Natural killer cell treated with Interleukin-12 subunit alpha and Interleukin-12 subunit beta and Interleukin-15 and Interleukin-18, amount 100 ng/mL, for 72 hours (primary cell): ENCODE data around the gene MSI2. TPM values are rescaled to one million over a fixed set of nuclear protein-coding genes. Genes with fewer than 3 reads are reported as not detected.

Experiments
- ATAC-seq, 2 donors: fragments of 150-1000 bp; cut with Tn5 transposase in 1 of 2; sonication (Bioruptor Pico), chemical (Tn5 transposase) in 1 of 2; 2 replicates each; pipeline ENCODE4 v1.10.0; 2021
- DNase-seq: peaks from one replicate; pipeline ENCODE4 v3.0.0; 2022; ENCODE audit warnings: low spot score
- H3K27ac Mint-ChIP-seq, 2 donors: 1 replicate in 1 of 2; 2 replicates in 1 of 2; pipeline ENCODE4 v1.8.0; 2022; ENCODE audit warnings: mixed read lengths in 2 of 2, mild to moderate bottlenecking in 1 of 2, moderate library complexity in 1 of 2
- H3K27me3 Mint-ChIP-seq, 2 donors: 1 replicate in 1 of 2; 2 replicates in 1 of 2; pipeline ENCODE4 v1.8.0; 2022; ENCODE audit warnings: mixed read lengths in 2 of 2
- H3K36me3 Mint-ChIP-seq: one replicate; pipeline ENCODE4 v1.8.0; 2022; ENCODE audit warnings: mixed read lengths
- H3K4me1 Mint-ChIP-seq, 2 donors: 1 replicate in 1 of 2; 2 replicates in 1 of 2; pipeline ENCODE4 v1.8.0; 2022; ENCODE audit warnings: low read depth in 2 of 2, mixed read lengths in 2 of 2, mild to moderate bottlenecking in 1 of 2
- H3K4me3 Mint-ChIP-seq: one replicate; pipeline ENCODE4 v1.8.0; 2022; ENCODE audit warnings: mixed read lengths
- H3K9me3 Mint-ChIP-seq: 2 replicates; pipeline ENCODE4 v1.8.0; 2022; ENCODE audit warnings: mixed read lengths
- total RNA-seq, 2 donors: library from RNA; stranded (reverse); gene quantifications; one replicate each; pipeline ENCODE4 v1.2.3, GENCODE V29; 2022

MSI2 gene
- total RNA-seq, 2 donors from 2014 or later, result 51.3 to 126 TPM

DNA sequence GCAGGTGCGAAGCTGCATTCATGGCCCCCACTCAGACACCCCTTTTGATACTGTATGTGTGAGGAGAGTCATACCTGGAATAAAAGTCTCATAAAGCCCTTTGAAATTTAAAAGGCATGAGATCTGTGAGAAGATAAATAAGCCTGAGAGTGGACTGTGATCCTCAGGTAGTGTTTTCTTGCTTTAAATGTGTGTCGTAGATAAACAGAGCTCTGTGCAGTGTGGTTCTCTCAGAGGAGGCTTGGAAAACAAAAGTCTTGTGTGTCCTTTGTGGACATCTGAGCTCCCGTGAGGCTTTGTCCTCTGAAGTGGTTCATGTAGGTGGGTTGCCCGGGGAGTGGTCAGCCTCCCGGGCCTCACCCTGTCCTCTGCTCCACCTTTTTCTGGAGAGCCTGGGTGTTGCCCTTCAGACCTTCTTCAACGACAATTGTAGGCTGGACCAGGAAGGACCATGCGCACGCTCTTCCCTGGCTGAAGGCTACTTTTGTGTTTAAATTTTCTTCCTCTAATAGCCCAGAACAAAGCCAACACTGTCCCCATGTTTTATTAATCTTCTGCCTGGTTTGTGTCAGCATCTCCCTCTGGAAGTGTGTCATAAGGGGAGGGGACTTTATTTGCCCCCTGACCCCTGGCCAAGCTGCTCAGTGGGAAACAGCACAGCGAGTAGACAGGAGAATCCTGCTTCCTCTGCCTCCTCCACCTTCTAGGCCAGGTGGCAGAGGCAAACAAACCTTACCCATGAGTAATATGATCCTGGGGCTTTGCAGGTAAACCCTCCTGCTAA lies 151.2 kb downstream of the MSI2 start:
- ATAC-seq (no peak), DNase-seq (no peak)
- peak overlapping the region; percentile 30 for H3K4me3 Mint-ChIP-seq
- H3K9me3 Mint-ChIP-seq, result no peaks in the 10 kb centered on the region
- peaks cover 23 to 26% of the 10 kb centered on the region in 2 donors for H3K4me1 Mint-ChIP-seq
- no peaks in the 10 kb centered on the region for H3K27me3 Mint-ChIP-seq
- peak overlapping the region; percentile 45 to 59 for H3K27ac Mint-ChIP-seq
- H3K36me3 Mint-ChIP-seq, result peaks cover 4% of the 10 kb centered on the region

DNA sequence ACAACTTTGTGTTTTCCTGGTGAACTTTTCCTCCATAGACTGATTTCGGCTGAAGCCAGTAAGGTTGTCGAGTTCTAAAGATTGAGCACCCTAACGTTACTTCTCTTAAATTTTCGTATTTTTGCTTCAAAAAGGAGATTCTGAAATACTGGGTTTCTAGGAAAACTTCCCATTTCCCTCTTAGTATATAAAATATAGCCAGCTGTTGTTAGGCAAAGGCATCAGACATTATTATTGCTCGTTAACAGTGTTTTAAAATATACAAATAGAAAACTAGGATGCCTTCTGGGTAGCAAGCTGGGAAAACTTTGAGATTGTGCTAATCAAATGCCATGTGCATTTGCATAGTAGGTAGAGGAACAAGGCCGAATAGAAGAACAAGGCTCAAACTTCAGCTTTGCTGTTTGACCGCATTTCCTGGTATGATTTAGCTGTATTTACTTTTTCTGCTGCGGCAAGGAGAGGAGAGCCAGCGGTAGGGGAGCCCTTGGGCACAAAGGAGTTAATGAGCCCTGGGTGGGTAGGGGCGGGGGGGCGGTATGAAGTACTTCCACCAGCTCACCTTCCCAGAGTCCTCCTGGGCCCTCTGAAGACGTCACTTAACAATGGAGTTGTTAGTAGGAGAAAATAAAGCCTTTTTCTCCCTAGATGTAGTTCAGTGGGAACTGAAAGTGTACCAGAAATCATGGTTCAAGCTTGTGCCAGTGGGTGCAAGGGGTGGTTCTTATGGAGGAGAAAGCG lies 151.9 kb downstream of the MSI2 start:
- DNase-seq, result no peak
- H3K27ac Mint-ChIP-seq, result peak overlapping the region; percentile 45 to 59
- peaks cover 2% of the 10 kb centered on the region for H3K36me3 Mint-ChIP-seq
- ATAC-seq, result peak in 1 of 2 donors; percentile 73
- no peaks in the 10 kb centered on the region for H3K27me3 Mint-ChIP-seq
- H3K9me3 Mint-ChIP-seq, result no peaks in the 10 kb centered on the region
- peaks cover 23 to 24% of the 10 kb centered on the region in 2 donors for H3K4me1 Mint-ChIP-seq
- peak overlapping the region; percentile 30 for H3K4me3 Mint-ChIP-seq

DNA sequence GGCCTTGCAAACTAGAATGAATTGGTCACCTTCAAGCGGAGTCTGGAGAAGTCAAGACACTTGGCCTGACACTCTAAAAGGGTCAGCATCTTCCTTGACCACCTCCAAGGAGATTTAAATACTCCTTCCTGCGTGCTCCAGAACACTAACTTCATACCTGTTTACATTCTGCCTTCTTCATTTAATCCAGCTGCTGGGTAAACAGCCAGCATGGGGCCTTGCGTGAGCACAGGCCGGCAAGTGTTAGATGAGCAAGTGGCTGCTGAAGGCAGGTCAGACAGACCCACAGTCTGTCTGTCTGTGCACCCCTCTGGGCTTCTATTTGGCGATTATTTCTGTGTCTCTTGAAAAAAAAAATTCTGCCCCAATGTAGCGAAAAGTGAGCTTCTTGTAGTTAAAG lies 153.8 kb downstream of the MSI2 start:
- Mint-ChIP-seq H3K4me1 (peaks cover 24 to 27% of the 10 kb centered on the region in 2 donors), H3K36me3 (no peaks in the 10 kb centered on the region), H3K27me3 (no peaks in the 10 kb centered on the region), H3K9me3 (no peaks in the 10 kb centered on the region), H3K27ac (no peak overlapping the region), H3K4me3 (no peak overlapping the region)
- ATAC-seq (no peak), DNase-seq (no peak)

DNA sequence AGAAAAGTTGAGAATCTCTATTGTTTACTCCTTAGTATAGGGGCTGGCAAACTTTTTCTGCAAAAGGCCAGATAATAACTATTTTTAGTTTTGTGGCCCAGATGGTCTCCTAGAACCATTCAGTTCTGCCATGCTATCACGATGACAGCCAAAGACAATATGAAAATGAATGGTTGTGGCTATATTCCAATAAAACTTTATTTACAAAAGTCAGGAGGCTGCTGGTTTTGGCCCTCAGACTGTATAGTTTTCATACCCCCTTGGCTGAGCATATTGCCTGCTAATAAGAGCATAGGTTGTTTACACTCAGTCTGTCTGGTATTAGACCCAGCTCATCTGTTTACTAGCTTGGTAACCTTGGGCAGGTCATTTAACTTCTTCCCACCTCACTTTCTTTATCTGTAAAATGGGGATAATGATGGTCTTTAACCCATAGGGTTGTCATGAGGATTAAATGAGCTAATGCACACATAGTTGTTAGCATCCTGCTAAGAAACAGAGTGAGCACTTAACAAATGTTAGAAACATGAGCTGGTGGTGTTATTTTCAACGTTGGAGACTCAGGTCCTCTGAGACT lies 156.3 kb downstream of the MSI2 start:
- no peaks in the 10 kb centered on the region for H3K27me3 Mint-ChIP-seq
- ATAC-seq (no peak), DNase-seq (no peak)
- peaks cover 21 to 29% of the 10 kb centered on the region in 2 donors for H3K4me1 Mint-ChIP-seq
- no peak overlapping the region for H3K27ac Mint-ChIP-seq
- no peak overlapping the region for H3K4me3 Mint-ChIP-seq
- H3K9me3 Mint-ChIP-seq, result peaks cover 4% of the 10 kb centered on the region
- no peaks in the 10 kb centered on the region for H3K36me3 Mint-ChIP-seq

DNA sequence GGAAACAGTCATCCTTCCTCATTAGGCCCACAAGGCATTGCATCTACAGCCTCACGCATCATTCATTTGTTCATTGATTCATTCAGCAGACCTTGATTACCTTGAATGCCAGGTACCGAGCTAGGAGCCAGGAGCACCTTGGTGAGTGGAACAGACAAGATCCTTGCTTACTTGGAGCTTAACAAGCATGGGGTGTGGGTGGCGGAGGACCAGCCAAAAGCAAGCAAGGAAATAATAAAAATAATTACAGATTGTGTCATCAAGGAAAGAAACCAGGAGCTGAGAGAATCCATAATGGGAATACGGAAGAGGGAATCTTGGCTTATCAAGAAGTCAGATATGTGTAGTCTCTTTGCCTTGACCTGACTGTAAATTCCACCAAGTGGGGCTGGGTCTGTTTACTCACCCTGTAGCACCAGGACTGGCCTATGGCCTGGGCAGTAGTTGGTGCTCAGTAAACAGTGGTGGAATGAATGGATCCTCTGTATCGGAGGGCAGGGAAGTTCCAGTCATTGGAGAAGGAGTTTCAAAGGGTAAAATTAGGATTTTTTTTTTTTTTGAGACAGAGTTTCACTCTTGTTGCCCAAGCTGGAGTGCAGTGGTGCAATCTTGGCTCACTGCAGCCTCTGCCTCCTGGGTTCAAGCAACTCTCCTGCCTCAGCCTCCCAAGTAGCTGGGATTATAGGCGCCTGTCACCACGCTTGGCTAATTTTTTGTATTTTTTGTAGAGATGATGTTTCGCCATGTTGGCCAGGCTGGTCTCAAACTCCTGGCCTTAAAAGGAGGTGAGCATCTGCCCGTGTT lies 157.7 kb downstream of the MSI2 start:
- H3K9me3 Mint-ChIP-seq, result peaks cover 4% of the 10 kb centered on the region
- DNase-seq (no peak), ATAC-seq (no peak)
- H3K27me3 Mint-ChIP-seq, result no peaks in the 10 kb centered on the region
- no peaks in the 10 kb centered on the region for H3K36me3 Mint-ChIP-seq
- H3K4me1 Mint-ChIP-seq, result peaks cover 9 to 31% of the 10 kb centered on the region in 2 donors
- H3K4me3 Mint-ChIP-seq, result no peak overlapping the region
- no peak overlapping the region for H3K27ac Mint-ChIP-seq

DNA sequence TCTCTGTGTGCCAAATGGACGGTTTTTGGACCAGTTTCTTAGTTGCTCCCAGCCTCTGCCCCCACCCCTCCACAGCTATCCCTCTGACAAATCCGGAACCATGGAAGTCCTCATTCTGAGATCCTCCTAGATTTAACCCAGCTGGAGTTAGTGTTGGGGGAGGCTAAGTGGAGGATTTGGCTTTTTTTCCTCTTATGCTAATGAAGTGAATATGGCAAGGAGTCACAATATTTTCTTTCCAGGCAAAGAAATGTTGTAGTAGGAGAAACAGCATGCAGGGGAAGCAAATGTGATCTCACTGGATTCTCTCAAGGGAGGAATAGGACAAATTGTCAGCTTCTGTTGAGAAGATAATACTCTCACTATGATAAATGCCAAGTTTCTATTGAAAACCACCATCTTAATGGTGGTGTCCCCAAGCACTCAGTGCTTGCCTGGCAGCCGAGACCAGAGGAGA lies 159.5 kb downstream of the MSI2 start:
- H3K27ac Mint-ChIP-seq, result peak overlapping the region in 1 of 2 donors; percentile 38
- DNase-seq (no peak), ATAC-seq (no peak)
- H3K27me3 Mint-ChIP-seq, result no peaks in the 10 kb centered on the region
- H3K4me3 Mint-ChIP-seq, result no peak overlapping the region
- peaks cover 4% of the 10 kb centered on the region for H3K9me3 Mint-ChIP-seq
- peaks cover 15 to 31% of the 10 kb centered on the region in 2 donors for H3K4me1 Mint-ChIP-seq
- H3K36me3 Mint-ChIP-seq, result no peaks in the 10 kb centered on the region

DNA sequence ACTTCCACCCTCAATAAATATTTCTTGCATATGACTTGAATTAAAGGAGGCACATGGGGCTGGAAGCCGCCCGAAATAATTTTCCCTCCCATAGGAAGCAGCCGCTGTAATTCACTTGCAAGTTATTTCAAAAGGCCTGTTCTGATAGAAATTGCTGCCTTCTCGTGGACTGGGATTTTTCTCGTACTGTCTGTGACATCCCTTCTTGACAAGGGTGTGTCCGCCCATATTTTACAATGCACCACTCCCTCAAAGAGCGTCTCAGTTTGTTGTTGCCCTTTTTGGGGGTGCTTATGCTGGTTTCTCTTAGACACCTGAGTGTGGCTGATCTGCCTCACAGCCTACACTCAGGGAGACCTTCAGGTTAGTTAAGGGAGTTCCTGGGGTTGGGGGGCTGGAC lies 160.0 kb downstream of the MSI2 start:
- Mint-ChIP-seq H3K27ac (peak overlapping the region in 1 of 2 donors; percentile 51), H3K4me1 (peaks cover 18 to 31% of the 10 kb centered on the region in 2 donors), H3K27me3 (no peaks in the 10 kb centered on the region), H3K4me3 (no peak overlapping the region), H3K36me3 (no peaks in the 10 kb centered on the region), H3K9me3 (peaks cover 4% of the 10 kb centered on the region)
- no peak for DNase-seq
- ATAC-seq, result no peak

DNA sequence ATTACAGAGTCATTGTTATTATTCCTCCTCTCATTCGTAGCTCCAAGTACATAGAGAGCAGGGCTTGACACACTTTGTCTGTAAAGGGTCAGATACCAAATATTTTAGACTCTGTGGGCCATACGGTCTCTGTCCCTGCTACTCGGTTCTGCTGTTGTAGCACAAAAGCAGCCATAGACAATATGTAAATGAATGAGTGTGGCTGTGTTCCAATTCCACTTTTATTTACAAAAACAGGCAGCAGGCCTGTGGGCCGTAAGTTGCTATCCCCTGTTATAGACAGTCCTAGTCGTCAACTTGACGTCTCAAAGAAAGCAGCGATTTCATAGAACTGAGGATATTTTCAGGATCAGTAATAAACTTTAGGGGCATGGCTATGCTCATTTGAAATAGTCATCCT lies 161.6 kb downstream of the MSI2 start:
- no peaks in the 10 kb centered on the region for H3K27me3 Mint-ChIP-seq
- H3K27ac Mint-ChIP-seq, result peak overlapping the region; percentile 1 to 2
- H3K36me3 Mint-ChIP-seq, result no peaks in the 10 kb centered on the region
- DNase-seq, result no peak
- ATAC-seq, result no peak
- H3K4me3 Mint-ChIP-seq, result no peak overlapping the region
- peaks cover 4% of the 10 kb centered on the region for H3K9me3 Mint-ChIP-seq
- H3K4me1 Mint-ChIP-seq, result peaks cover 18 to 36% of the 10 kb centered on the region in 2 donors

DNA sequence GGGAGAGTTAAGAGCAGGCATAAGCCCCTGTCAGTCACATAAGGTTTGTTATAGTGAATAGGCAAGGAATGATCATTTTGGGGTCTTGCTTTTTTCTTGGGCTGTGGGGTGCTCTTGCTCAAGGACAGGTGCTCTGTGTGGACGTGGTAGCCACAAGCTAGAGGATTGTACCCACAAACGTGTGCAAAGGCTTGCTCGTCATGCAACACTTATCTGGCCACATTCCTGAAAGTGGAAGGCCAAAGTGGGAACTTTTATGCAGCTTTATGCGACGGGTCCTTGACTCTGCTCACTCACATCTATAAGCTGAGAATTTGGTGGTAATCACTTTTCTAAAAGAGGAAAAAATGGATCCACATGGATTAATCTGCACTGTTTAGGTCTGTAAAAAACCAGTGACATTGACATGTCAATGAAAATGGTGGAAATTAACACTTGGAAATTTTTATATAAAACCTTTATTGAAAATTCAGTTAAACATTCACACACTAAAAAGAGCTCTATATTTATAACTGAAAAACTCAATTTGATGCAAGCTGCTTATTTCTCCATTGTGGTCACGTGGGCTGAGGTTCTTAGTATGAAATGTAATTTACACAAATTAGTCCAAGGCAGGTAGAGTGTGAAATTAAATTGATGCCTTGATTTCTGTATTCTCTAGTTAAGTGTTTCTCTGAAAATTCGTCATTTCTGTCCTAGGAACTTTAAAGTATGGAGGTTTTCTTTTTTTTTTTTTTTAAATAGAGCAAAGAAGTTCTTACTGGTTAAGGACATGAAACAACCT lies 162.3 kb downstream of the MSI2 start:
- Mint-ChIP-seq H3K9me3 (peaks cover 4% of the 10 kb centered on the region), H3K27me3 (no peaks in the 10 kb centered on the region), H3K4me3 (no peak overlapping the region), H3K36me3 (no peaks in the 10 kb centered on the region), H3K27ac (peak overlapping the region; percentile 1 to 2), H3K4me1 (peaks cover 23 to 42% of the 10 kb centered on the region in 2 donors)
- DNase-seq (no peak), ATAC-seq (no peak)

DNA sequence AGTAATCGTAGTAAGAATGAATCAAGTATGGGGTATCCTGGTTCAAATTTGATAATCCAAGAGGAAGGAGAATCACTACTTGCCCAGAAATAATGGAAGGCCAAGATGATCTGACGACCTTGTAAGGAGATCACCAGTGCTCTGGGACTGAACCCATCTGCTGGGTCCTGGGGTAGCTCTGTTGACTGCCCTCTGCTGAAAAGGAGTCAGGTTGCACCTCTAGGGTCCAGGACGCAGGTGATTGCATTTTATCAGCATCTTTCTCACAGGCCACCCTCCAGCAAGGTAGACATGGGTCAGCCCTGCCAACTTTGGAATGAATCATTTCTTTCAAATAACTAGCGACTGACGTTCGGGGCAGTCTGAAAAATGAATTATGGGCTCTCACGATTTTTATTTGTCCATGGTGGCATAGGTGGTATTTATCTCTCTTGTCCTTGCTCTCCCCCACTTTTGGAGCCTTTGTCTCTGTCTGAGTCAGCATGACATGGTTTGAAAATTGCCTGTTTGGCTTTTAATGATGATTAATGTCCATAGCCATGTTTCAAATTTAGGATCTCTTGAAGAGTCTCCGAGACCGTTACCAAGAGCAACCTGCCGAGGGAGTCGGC lies 163.7 kb downstream of the MSI2 start:
- DNase-seq (no peak), ATAC-seq (no peak)
- Mint-ChIP-seq H3K9me3 (peaks cover 4% of the 10 kb centered on the region), H3K27me3 (no peaks in the 10 kb centered on the region), H3K36me3 (no peaks in the 10 kb centered on the region), H3K27ac (no peak overlapping the region), H3K4me3 (no peak overlapping the region), H3K4me1 (peaks cover 23 to 46% of the 10 kb centered on the region in 2 donors)

DNA sequence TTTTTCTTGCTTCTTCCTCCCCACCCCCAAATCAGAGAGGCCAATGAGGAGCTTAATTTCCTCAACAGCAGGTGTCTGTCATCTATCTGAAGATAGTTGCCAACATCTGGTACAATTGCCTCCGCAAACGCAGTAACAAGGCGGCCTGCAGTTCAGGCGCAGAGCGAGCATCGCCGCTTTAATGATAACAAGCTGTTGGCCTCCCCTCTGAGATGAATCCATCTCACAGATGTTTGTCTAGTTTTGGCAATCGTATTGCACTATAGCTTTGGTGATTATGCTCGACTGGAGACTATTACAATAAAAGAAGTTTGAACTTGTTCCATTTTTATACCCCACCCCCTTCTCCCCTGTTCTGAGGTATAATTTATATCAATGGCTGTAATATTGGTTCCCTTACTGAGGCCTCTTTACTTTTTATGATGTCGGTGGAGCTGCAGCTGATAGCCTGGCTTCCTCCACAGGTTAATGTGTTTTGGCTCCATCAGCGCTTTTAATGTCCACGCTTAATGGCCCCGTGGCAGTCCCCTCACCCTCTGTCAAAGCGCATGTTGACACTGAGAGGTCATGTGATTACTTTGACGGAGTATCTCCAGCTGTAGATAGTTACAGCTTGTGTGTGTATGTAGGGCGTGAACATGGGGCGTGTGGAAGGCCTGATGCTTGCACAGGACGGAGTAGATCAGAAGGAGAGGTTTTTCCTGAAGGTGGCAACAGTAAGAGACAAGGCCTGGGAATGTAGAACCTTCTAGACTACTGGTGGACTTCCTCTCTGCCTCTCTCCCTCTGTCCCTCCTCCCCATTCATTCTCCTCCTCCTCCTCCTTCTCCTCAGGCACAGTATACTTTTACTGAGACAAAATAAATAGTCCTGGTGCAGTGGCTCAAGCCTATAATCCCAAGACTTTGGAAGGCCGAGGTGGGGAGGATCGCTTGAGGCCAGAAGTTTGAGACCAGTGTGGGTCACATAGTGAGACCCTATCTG lies 164.7 kb downstream of the MSI2 start:
- no peaks in the 10 kb centered on the region for H3K36me3 Mint-ChIP-seq
- peaks cover 4% of the 10 kb centered on the region for H3K9me3 Mint-ChIP-seq
- H3K4me3 Mint-ChIP-seq, result no peak overlapping the region
- no peaks in the 10 kb centered on the region for H3K27me3 Mint-ChIP-seq
- peaks cover 22 to 50% of the 10 kb centered on the region in 2 donors for H3K4me1 Mint-ChIP-seq
- DNase-seq (no peak), ATAC-seq (no peak)
- peak overlapping the region in 1 of 2 donors; percentile 47 for H3K27ac Mint-ChIP-seq
